Osteocyte (in vitro differentiated cells): ENCODE measurements around the gene ADARB1. TPM values are rescaled to one million over a fixed set of nuclear protein-coding genes. Genes with fewer than 3 reads are reported as not detected.
A peak's percentile ranks its signal among the peaks of the same experiment; 100 is the strongest.

Experiments used
- DNase-seq: peaks from one replicate; pipeline ENCODE4 v3.0.0; 2021; ENCODE audit warnings: mixed read lengths; ENCODE audit not compliant: unreplicated experiment; ENCODE audit errors: extremely low spot score
- H3K27ac Mint-ChIP-seq: one replicate; pipeline ENCODE4 v1.8.0; 2021; ENCODE audit warnings: mild to moderate bottlenecking, mixed read lengths; ENCODE audit not compliant: unreplicated experiment
- H3K27me3 Mint-ChIP-seq: one replicate; pipeline ENCODE4 v1.8.0; 2021; ENCODE audit warnings: mixed read lengths; ENCODE audit not compliant: unreplicated experiment
- H3K36me3 Mint-ChIP-seq: one replicate; pipeline ENCODE4 v1.8.0; 2021; ENCODE audit warnings: mixed read lengths; ENCODE audit not compliant: unreplicated experiment
- H3K4me1 Mint-ChIP-seq: one replicate; pipeline ENCODE4 v1.8.0; 2021; ENCODE audit warnings: mixed read lengths; ENCODE audit not compliant: unreplicated experiment
- H3K4me3 Mint-ChIP-seq: one replicate; pipeline ENCODE4 v1.8.0; 2021; ENCODE audit warnings: mild to moderate bottlenecking, moderate library complexity, mixed read lengths; ENCODE audit not compliant: unreplicated experiment
- H3K9me3 Mint-ChIP-seq: one replicate; pipeline ENCODE4 v1.8.0; 2021; ENCODE audit warnings: mixed read lengths; ENCODE audit not compliant: unreplicated experiment
- CTCF ChIP-seq: fragments of 200-600 bp; sonication (generic); IDR thresholded peaks from 2 replicates; pipeline ENCODE4 v1.5.0; 2021; ENCODE audit warnings: antibody characterized with exemption, mild to moderate bottlenecking, moderate library complexity
- total RNA-seq: library from RNA; stranded (reverse); gene quantifications from 2 replicates; pipeline ENCODE4 v1.2.1, GENCODE V29; 2021

ADARB1 gene
- total RNA-seq, 1 donor from 2014 or later: 126 TPM

GRCh38 chr21:45220071-45220481 lies 145.7 kb downstream of the ADARB1 start:
- Mint-ChIP-seq H3K27ac (no peak overlapping the region), H3K27me3 (no peaks in the 10 kb centered on the region), H3K36me3 (peaks cover 62% of the 10 kb centered on the region), H3K4me1 (peaks cover 2% of the 10 kb centered on the region), H3K9me3 (peaks cover 19% of the 10 kb centered on the region), H3K4me3 (no peak overlapping the region)
- peak; percentile 73 for DNase-seq
- no peak for TF ChIP-seq CTCF

- peaks cover 19% of the 10 kb centered on the region for H3K9me3 Mint-ChIP-seq
- H3K4me3 Mint-ChIP-seq: no peak overlapping the region
- no peak for TF ChIP-seq CTCF
- H3K27ac Mint-ChIP-seq: no peak overlapping the region
- H3K36me3 Mint-ChIP-seq: peaks cover 60% of the 10 kb centered on the region
- peaks cover 2% of the 10 kb centered on the region for H3K4me1 Mint-ChIP-seq
- no peaks in the 10 kb centered on the region for H3K27me3 Mint-ChIP-seq
- DNase-seq: no peak
These were observed 146.5 kb downstream of the ADARB1 start for GRCh38 chr21:45220714-45221490.

- peak; percentile 83 for DNase-seq
- no peaks in the 10 kb centered on the region for H3K27me3 Mint-ChIP-seq
- H3K4me1 Mint-ChIP-seq: peaks cover 6% of the 10 kb centered on the region
- no peak overlapping the region for H3K27ac Mint-ChIP-seq
- H3K4me3 Mint-ChIP-seq: no peak overlapping the region
- H3K36me3 Mint-ChIP-seq: peaks cover 50% of the 10 kb centered on the region
- no peak for TF ChIP-seq CTCF
- H3K9me3 Mint-ChIP-seq: peaks cover 11% of the 10 kb centered on the region
These were observed 147.6 kb downstream of the ADARB1 start for GRCh38 chr21:45222001-45222400.

- Mint-ChIP-seq H3K9me3 (no peaks in the 10 kb centered on the region), H3K4me1 (peaks cover 19% of the 10 kb centered on the region), H3K4me3 (no peak overlapping the region), H3K27ac (no peak overlapping the region), H3K27me3 (no peaks in the 10 kb centered on the region), H3K36me3 (peaks cover 39% of the 10 kb centered on the region)
- DNase-seq: peak; percentile 81
- no peak for TF ChIP-seq CTCF
These were observed 149.1 kb downstream of the ADARB1 start for GRCh38 chr21:45223236-45224185.
